ENCODE results near the gene DNMT3A. TPM values are rescaled to one million over a fixed set of nuclear protein-coding genes. Genes with fewer than 3 reads are reported as not detected.

DNMT3A gene
- total and polyA plus RNA-seq, 2 experiments from 2014 or later, result 47.2 to 80.4 TPM

- Mint-ChIP-seq H3K4me1 (peaks cover 67% of the 10 kb centered on the region), H3K27me3 (ENCODE audit: insufficient read depth, low read depth, poor library complexity) (peaks cover 24% of the 10 kb centered on the region), H3K4me3 (no peak overlapping the region), H3K9me3 (peaks cover 10% of the 10 kb centered on the region; the same call in 2 of the 3 replicates), H3K27ac (no peak overlapping the region), H3K36me3 (ENCODE audit: low read depth) (peaks cover 34% of the 10 kb centered on the region)
- Histone ChIP-seq H3K36me3 (ENCODE audit: insufficient read depth) (no peaks in the 10 kb centered on the region), H3K4me3 (no peak overlapping the region), H3K4me2 (no peak overlapping the region; the same call in 1 of the 2 replicates), H3K9me2 (ENCODE audit: insufficient read depth) (no peaks in the 10 kb centered on the region), H3K4me1 (ENCODE audit: insufficient read depth) (peaks cover 64% of the 10 kb centered on the region), H3K27ac (ENCODE audit: low read depth) (no peak overlapping the region), H3K79me2 (replicated peaks; ENCODE audit: insufficient read depth) (peaks cover 14% of the 10 kb centered on the region), H3K27me3 (ENCODE audit: insufficient read depth) (no peaks in the 10 kb centered on the region), H4K20me1 (replicated peaks; ENCODE audit: insufficient read depth) (no peaks in the 10 kb centered on the region), H2AFZ (no peak overlapping the region), H3F3A (replicated peaks; ENCODE audit: low read depth) (peaks cover 39% of the 10 kb centered on the region)
- no peak for ATAC-seq
- TF ChIP-seq EZH2phosphoT487 (IDR thresholded peaks at IDR 0.05; ENCODE audit: unreplicated experiment) (no peak), ZNF462 (CRISPR knock-in tag; IDR thresholded peaks at IDR 0.05) (no peak), ETS1 (IDR thresholded peaks at IDR 0.05) (no peak), JUNB (IDR thresholded peaks at IDR 0.05; ENCODE audit: unreplicated experiment) (no peak), CREB1 (CRISPR knock-in tag; IDR thresholded peaks at IDR 0.05; ENCODE audit: low read depth) (no peak), REST (IDR thresholded peaks at IDR 0.05; ENCODE audit: unreplicated experiment) (no peak), ZNF331 (CRISPR knock-in tag; IDR thresholded peaks at IDR 0.05; ENCODE audit: low read depth) (no peak), CTCF (conservative IDR thresholded peaks at IDR 0.05; ENCODE audit: low read depth in 2 of 2) (no peak), ZNF114 (CRISPR knock-in tag; IDR thresholded peaks at IDR 0.05) (no peak), EZH2 (IDR thresholded peaks at IDR 0.05; ENCODE audit: low read depth, unreplicated experiment) (no peak)
- no peak for DNase-seq (ENCODE audit: low spot score)
These were observed 85.2 kb downstream of the DNMT3A start for GRCh38 chr2:25256488-25256875.

All from GM23338 (cell line).